NCI-H2107 treated with DMSO at 0.1 percent for 48 hours (cell line): Measurements from ENCODE around the gene CD300E.

Experiments used
- DNase-seq: peaks from one replicate; lab custom pipeline; 2025; ENCODE audit not compliant: unreplicated experiment; lab: John Stamatoyannopoulos, UW

The CD300E gene

DNA sequence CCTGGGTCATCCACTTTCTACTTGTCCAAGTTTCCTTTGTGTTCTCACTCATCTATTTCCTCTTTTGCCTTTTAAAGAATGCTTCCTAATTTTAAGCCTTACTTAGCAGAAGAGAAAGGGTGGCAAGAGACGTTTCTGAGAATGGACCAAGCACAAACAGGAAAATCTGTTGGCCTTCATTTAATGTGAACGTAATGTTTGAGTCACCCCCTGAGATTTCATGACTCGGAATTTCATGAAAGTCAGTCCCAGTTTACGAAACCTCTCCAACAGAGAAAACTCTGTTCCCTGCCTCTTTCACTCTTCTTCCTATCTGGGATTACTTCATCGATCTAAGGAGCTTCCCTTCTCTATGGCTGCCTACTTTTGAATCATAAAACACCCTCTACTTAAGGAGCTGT, at the start of gene CD300E:
TSS of gene CD300E (minus strand) at position 46 of the 401 bp plus-strand sequence. CDS start 117 bp downstream, outside the sequence.
- no peak for DNase-seq

GRCh38 chr17:74671031-74671771, 47.7 kb upstream of the CD300E start:
- no peak for DNase-seq

- DNase-seq: no peak
Observed at GRCh38 chr17:74670329-74670728, 46.8 kb upstream of the CD300E start.

DNA sequence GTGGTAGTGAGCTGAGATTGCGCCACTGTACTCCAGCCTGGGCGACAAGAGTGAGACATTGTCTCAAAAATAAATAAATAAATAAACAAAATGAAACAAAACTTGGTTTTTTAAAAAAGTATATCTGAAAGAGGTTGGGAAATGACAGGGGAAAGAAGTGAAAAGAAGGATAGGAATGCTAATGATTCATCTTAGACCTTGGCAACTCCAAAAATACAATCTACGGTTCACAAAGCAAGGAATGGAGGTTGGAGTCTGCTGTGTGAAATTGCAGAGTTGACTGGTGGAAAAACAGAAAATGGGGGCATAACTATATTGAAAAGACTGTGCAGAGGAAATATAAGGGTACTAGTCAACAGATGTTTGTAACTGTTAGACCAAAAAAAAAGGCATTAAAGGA, 40.0 kb upstream of the CD300E start:
- no peak for DNase-seq

GRCh38 chr17:74659889-74660288, 36.4 kb upstream of the CD300E start:
- DNase-seq: no peak

DNA sequence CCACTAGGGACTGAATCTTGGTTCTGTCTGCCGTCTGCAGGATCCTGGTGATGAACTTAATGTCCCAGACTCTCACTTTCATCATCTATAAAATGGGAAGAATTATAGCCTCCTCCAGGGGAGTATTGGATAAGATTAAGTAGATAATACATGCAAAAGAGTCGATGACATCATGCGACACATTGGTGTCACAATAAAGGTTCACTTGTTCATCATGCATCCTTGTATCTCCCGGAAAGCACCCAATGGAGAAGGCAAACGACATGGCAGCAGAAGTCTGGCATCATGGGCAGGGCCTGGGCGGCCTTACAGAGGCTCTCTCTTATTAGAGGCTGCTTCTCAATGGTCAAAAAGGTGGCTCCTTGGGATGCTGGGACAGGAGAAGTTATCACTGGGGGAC, 35.1 kb upstream of the CD300E start:
- no peak for DNase-seq

DNA sequence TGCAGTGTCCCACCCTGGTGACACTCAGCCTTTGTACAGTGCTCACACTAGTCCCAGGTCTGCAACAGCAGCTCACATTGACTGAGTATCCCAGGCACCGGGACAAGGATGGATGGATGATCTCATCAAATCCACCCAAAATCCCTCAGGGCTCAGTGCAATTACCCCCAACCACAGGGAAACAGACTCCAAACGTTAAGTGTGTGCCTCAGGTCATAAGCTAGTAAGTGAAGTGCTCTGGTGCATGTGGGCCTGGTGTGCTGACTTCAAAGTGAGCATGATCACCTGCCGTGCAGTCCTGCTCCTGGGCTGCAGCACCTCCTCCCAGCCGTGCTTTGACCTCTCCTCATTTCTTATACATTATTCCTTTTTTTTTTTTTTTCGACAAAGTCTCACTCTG, 31.2 kb upstream of the CD300E start:
- DNase-seq: peak; percentile 8

- no peak for DNase-seq
Observed at GRCh38 chr17:74652020-74652419, 28.5 kb upstream of the CD300E start.

GRCh38 chr17:74649909-74650308, 26.4 kb upstream of the CD300E start:
- DNase-seq: no peak

- no peak for DNase-seq
Observed at GRCh38 chr17:74647871-74648672, 24.5 kb upstream of the CD300E start.

DNA sequence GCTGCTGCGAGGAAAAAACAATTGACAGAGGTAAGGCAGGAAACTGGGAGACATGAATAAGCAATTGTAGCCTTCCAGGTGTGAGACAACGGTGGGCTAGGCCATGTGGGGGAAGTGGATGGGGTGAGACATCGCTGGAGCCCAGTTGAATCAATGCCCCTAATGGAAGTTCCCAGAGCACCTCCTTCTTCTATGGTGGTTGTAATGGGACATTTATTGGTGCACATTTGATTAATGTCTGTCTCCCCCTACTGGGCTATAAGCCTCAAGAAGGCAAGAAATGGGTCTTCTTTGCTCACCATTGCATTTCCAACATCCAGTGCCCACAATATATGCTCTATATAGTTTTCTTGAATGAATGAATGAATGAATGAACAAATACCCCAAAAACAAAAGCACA, 22.7 kb upstream of the CD300E start:
- DNase-seq: peak; percentile 7

DNA sequence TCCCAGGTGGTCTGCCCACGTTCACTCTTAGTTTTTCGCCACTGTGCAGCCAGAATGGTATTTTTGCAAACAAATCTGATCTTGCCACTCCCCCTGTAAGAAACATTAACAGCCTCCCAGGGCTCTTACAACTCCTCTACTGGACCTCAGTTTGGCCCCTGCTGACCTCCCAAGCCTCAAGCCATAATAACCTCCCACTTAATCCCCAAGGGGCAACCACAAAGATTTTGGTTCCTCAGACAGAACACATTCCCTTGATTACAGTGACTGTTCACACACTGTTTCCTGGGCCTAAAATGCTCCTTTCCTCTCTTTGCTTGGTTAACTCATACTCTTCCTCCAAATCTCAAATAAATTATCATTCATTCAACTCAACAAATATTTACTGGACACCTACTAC, 21.5 kb upstream of the CD300E start:
- no peak for DNase-seq

DNA sequence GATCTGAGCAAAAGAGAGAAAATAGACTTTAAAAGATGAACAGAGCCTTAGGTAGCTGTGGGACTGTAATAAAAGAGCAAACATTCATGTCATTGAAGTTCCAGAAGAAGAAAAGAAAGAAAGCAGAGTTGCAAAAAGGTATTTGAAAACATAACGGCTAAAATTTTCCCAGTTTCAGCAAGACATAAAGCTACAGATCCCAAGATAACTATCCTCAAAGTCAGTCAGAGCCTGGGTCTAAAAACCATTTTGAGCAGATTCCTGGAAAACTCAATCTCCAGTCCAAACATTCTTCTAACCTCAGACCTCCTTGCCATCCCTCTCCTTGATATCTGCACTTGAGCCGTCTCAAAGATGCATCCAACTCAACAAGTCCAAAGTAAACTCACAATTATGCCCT, 20.9 kb upstream of the CD300E start:
- no peak for DNase-seq

- peak; percentile 2 for DNase-seq
Observed at GRCh38 chr17:74643826-74644225, 20.3 kb upstream of the CD300E start.

- DNase-seq: no peak
Observed at GRCh38 chr17:74642995-74643394, 19.5 kb upstream of the CD300E start.

DNA sequence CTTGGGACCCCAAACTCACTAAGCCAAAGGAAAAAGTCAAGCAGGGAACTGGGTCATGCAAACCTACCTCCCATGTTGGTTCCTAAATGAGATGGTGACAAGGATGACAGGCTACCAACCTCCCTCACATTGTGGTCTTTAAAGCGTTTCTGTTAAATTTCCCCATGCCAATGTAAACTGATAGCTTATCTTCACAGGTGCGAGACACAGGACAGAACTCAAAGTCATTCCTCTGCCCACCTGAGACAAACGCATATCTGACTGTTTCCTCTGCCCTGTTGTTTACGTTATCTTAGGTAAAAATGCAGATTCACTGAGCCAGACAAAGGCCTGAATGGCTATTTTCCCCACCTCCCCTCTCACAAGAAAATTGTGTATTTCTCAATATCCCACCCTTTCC, 19.0 kb upstream of the CD300E start:
- DNase-seq: no peak

- no peak for DNase-seq
Observed at GRCh38 chr17:74641958-74642298, 18.4 kb upstream of the CD300E start.

GRCh38 chr17:74641224-74641957, 17.9 kb upstream of the CD300E start:
- no peak for DNase-seq

DNA sequence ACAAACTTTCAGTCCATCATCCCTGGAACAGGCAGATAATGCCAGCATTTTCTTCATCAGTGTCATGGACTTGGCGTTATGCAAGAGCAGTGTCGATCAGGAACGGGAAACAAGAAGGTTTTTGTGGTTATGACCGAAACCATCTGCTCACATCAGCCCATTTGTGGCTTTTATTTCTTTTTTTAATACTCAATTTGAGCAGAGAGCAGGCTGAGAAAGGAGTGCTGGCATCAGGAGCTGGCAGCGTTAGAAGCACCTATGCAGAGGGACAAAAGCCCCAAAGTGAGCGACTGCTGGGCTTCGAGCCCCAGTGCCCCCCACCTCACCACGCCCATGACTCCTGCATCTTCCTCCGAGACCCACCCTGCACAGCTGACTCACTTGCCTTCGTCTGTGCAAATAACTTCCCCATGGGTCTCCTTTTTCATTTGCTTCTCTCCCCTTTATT, 16.2 kb upstream of the CD300E start:
- no peak for DNase-seq

DNA sequence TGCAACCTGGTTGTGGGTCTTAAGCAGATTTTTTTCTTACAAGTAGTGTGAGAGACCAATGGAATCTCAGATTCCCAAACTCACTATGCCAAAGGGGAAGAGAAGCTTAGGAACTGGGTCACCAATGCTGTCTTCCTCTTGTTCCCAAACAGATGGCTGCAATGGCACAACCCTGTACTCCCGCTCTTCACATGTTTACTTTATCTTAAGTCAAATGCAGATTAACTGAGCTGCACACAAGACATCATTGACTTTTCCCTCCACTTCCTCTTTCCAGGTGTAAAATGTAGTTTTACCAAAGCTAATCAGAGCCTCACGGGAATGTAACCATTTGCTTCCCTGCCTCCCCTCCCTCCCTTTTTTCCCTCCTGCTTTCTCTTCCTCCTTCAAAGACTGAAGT, 14.4 kb upstream of the CD300E start:
- no peak for DNase-seq

DNA sequence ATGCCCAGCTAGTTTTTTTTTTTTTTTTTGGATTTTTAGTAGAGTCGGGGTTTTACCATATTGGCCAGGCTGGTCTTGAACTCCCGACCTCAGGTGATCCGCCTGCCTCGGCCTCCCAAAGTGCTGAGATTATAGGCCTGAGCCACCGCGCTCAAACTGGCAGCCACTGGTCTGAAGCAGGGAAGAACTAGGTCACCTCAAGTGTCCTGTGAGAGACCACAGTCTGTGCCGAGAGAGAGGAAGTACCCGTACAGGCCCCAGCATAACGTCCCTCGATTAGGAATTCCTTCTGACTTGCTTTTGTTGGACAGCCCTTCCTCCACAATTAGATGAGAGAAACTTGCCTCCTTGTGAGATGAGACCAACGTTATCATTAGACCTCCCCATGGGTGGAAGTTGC, 13.7 kb upstream of the CD300E start:
- DNase-seq: no peak
